WTC11 (cell line): ENCODE data around the gene SIRPD. TPM values are rescaled to one million over a fixed set of nuclear protein-coding genes. Genes with fewer than 3 reads are reported as not detected.

Source experiments
- ATAC-seq: fragments of 200-7000 bp; cut with Tn5 transposase; 2 replicates; pipeline ENCODE4 v1.10.0; 2021; ENCODE audit warnings: mild to moderate bottlenecking, moderate library complexity
- CTCF ChIA-PET: fragments of 300-600 bp; sonication (Branson Sonifier 250); formaldehyde crosslinking; loops from one replicate; lab custom pipeline; 2021; ENCODE audit warnings: antibody characterized with exemption; lab: Charles Lee
- POLR2A ChIA-PET: fragments of 350-600 bp; sonication (Branson Sonifier 250); formaldehyde crosslinking; loops from one replicate; lab custom pipeline; 2021; ENCODE audit warnings: antibody characterized with exemption; lab: Charles Lee
- DNase-seq: peaks from one replicate; pipeline ENCODE4 v3.0.0; 2021; ENCODE audit warnings: low spot score
- H3K27ac Mint-ChIP-seq: 2 replicates; pipeline ENCODE4 v1.8.0; 2021; ENCODE audit warnings: mixed read lengths
- H3K27me3 Mint-ChIP-seq: 2 replicates; pipeline ENCODE4 v1.8.0; 2021; ENCODE audit warnings: low read depth, mild to moderate bottlenecking, moderate library complexity, mixed read lengths
- H3K36me3 Mint-ChIP-seq: 2 replicates; pipeline ENCODE4 v1.8.0; 2021; ENCODE audit warnings: mixed read lengths
- H3K4me1 Mint-ChIP-seq: 2 replicates; pipeline ENCODE4 v1.8.0; 2022; ENCODE audit warnings: mixed read lengths
- H3K4me3 Mint-ChIP-seq: 2 replicates; pipeline ENCODE4 v1.8.0; 2021; ENCODE audit warnings: mild to moderate bottlenecking, moderate library complexity, mixed read lengths
- H3K9me3 Mint-ChIP-seq: 2 replicates; pipeline ENCODE4 v1.8.0; 2021; ENCODE audit warnings: mixed read lengths
- ATF1 ChIP-seq: sonication (generic); formaldehyde crosslinking; IDR thresholded peaks from 2 replicates; pipeline ENCODE4 v1.8.1; 2023; ENCODE audit warnings: mild to moderate bottlenecking, moderate library complexity, missing genetic modification reagents
- CREB1 ChIP-seq: sonication (generic); formaldehyde crosslinking; IDR thresholded peaks from 2 replicates; pipeline ENCODE4 v1.8.0; 2023; ENCODE audit warnings: mild to moderate bottlenecking, missing genetic modification reagents
- ESRRA ChIP-seq: sonication (generic); formaldehyde crosslinking; IDR thresholded peaks from 2 replicates; pipeline ENCODE4 v1.8.1; 2022; ENCODE audit warnings: mild to moderate bottlenecking, missing genetic modification reagents, borderline replicate concordance
- FOXK1 ChIP-seq: sonication (generic); formaldehyde crosslinking; IDR thresholded peaks from 2 replicates; pipeline ENCODE4 v1.8.0; 2022; ENCODE audit warnings: mild to moderate bottlenecking, moderate library complexity, missing genetic modification reagents
- FOXP1 ChIP-seq: sonication (generic); formaldehyde crosslinking; IDR thresholded peaks from 2 replicates; pipeline ENCODE4 v1.8.0; 2022; ENCODE audit warnings: missing genetic modification reagents, mild to moderate bottlenecking, moderate library complexity, borderline replicate concordance
- FOXP4 ChIP-seq: sonication (generic); formaldehyde crosslinking; IDR thresholded peaks from 2 replicates; pipeline ENCODE4 v1.8.0; 2022; ENCODE audit warnings: mild to moderate bottlenecking, missing genetic modification reagents
- IRF1 ChIP-seq: sonication (generic); formaldehyde crosslinking; IDR thresholded peaks from 2 replicates; pipeline ENCODE4 v1.8.0; 2023; ENCODE audit warnings: missing genetic modification reagents
- JUN ChIP-seq: sonication (generic); formaldehyde crosslinking; IDR thresholded peaks from 2 replicates; pipeline ENCODE4 v1.8.0; 2023; ENCODE audit warnings: mild to moderate bottlenecking, missing genetic modification reagents
- MXD4 ChIP-seq: fragments of 250-450 bp; sonication (Bioruptor Pico); IDR thresholded peaks from 2 replicates; pipeline ENCODE4 v1.8.0; 2021; ENCODE audit warnings: mild to moderate bottlenecking, moderate library complexity, borderline replicate concordance
- RORB ChIP-seq: fragments of 250-450 bp; sonication (Bioruptor Pico); IDR thresholded peaks from 2 replicates; pipeline ENCODE4 v1.9.0; 2021; ENCODE audit warnings: mild to moderate bottlenecking
- SMAD3 ChIP-seq: sonication (generic); formaldehyde crosslinking; IDR thresholded peaks from 2 replicates; pipeline ENCODE4 v1.8.0; 2022; ENCODE audit warnings: missing genetic modification reagents, mild to moderate bottlenecking, borderline replicate concordance
- ZBTB21 ChIP-seq: sonication (generic); formaldehyde crosslinking; IDR thresholded peaks from 2 replicates; pipeline ENCODE4 v1.8.1; 2023; ENCODE audit warnings: mild to moderate bottlenecking, missing genetic modification reagents, borderline replicate concordance
- ZNF232 ChIP-seq: sonication (generic); formaldehyde crosslinking; IDR thresholded peaks from 2 replicates; pipeline ENCODE4 v1.8.0; 2022; ENCODE audit warnings: mild to moderate bottlenecking, missing genetic modification reagents
- ZNF263 ChIP-seq: sonication (generic); formaldehyde crosslinking; IDR thresholded peaks from 2 replicates; pipeline ENCODE4 v1.8.1; 2022; ENCODE audit warnings: low read depth, mild to moderate bottlenecking, moderate library complexity, missing genetic modification reagents
- ZNF423 ChIP-seq: fragments of 250-450 bp; sonication (Bioruptor Pico); IDR thresholded peaks from 2 replicates; pipeline ENCODE4 v2.1.2; 2022; ENCODE audit warnings: mild to moderate bottlenecking, moderate library complexity
- ZNF512 ChIP-seq: sonication (generic); formaldehyde crosslinking; IDR thresholded peaks from 2 replicates; pipeline ENCODE4 v1.8.1; 2022; ENCODE audit warnings: missing genetic modification reagents, borderline replicate concordance
- ZNF671 ChIP-seq: fragments of 250-450 bp; sonication (Bioruptor Pico); IDR thresholded peaks from 2 replicates; pipeline ENCODE4 v1.8.0; 2021; ENCODE audit warnings: mild to moderate bottlenecking
- ZSCAN18 ChIP-seq: fragments of 250-450 bp; sonication (Bioruptor Pico); IDR thresholded peaks from 2 replicates; pipeline ENCODE4 v2.1.2; 2022; ENCODE audit warnings: mild to moderate bottlenecking, moderate library complexity
- total RNA-seq: library from RNA; stranded (reverse); gene quantifications from 3 replicates; pipeline ENCODE4 v1.2.3, GENCODE V29; 2021
- TF ChIP-seq, protein P1 (sequence below): sonication (generic); formaldehyde crosslinking; IDR thresholded peaks from 2 replicates; pipeline ENCODE4 v1.8.0; 2022; ENCODE audit warnings: mild to moderate bottlenecking, missing genetic modification reagents
- TF ChIP-seq, protein P2 (sequence below): sonication (generic); formaldehyde crosslinking; IDR thresholded peaks from 2 replicates; pipeline ENCODE4 v1.8.1; 2023; ENCODE audit warnings: mild to moderate bottlenecking, missing genetic modification reagents
- TF ChIP-seq, protein P3 (sequence below): sonication (generic); formaldehyde crosslinking; IDR thresholded peaks from 2 replicates; pipeline ENCODE4 v1.8.1; 2022; ENCODE audit warnings: low read depth, missing genetic modification reagents, borderline replicate concordance
- TF ChIP-seq, protein P4 (sequence below): sonication (generic); formaldehyde crosslinking; IDR thresholded peaks from 2 replicates; pipeline ENCODE4 v1.8.0; 2022; ENCODE audit warnings: mild to moderate bottlenecking, missing genetic modification reagents

The SIRPD gene
- total RNA-seq, 1 experiment from 2014 or later = not detected

DNA sequence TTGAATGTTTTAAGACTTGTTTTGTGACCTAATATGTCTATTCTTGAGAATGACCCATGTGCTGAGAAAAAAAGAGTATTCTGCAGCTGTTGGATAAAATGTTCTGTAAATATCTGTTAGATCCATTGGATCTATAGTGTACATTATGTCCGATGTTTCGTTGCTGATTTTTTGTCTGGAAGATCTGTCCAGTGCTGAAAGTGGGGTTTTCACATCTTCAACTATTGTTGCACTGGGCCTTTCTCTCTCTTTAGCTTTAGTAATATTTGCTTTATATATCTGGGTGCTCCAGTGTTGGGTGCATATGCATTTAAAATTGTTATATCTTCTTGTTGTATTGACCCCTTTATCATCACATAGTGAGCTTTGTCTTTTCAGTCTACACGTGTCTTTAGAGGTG lies 60.6 kb downstream of the SIRPD start:
- no peak overlapping the region for H3K27ac Mint-ChIP-seq
- DNase-seq (no peak), ATAC-seq (no peak)
- peaks cover 18% of the 10 kb centered on the region for H3K4me1 Mint-ChIP-seq
- H3K27me3 Mint-ChIP-seq = peaks cover 59% of the 10 kb centered on the region
- H3K36me3 Mint-ChIP-seq = no peaks in the 10 kb centered on the region
- TF ChIP-seq, protein P1, sequence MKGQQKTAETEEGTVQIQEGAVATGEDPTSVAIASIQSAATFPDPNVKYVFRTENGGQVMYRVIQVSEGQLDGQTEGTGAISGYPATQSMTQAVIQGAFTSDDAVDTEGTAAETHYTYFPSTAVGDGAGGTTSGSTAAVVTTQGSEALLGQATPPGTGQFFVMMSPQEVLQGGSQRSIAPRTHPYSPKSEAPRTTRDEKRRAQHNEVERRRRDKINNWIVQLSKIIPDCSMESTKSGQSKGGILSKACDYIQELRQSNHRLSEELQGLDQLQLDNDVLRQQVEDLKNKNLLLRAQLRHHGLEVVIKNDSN (CRISPR knock-in tag) = no peak
- no peak for TF ChIP-seq ZBTB21 (CRISPR knock-in tag)
- TF ChIP-seq ESRRA (CRISPR knock-in tag) = no peak
- peaks cover 25% of the 10 kb centered on the region for H3K9me3 Mint-ChIP-seq
- no peak overlapping the region for H3K4me3 Mint-ChIP-seq
- CTCF ChIA-PET = no interaction called here
- POLR2A ChIA-PET = no interaction called here

GRCh38 chr20:1494436-1494835 lies 63.1 kb downstream of the SIRPD start:
- Mint-ChIP-seq H3K4me1 (no peaks in the 10 kb centered on the region), H3K27ac (no peak overlapping the region), H3K9me3 (peaks cover 20% of the 10 kb centered on the region), H3K36me3 (no peaks in the 10 kb centered on the region), H3K4me3 (no peak overlapping the region), H3K27me3 (peaks cover 49% of the 10 kb centered on the region)
- ChIA-PET CTCF (interaction anchor here (1.3 kb wide), 1 partner anchor 9 kb away, joined by 4 read pairs; no protein-coding TSS in a partner anchor), POLR2A (no interaction called here)
- ATAC-seq = no peak
- no peak for DNase-seq
- TF ChIP-seq ZSCAN18 (CRISPR knock-in tag) (no peak), MXD4 (no peak)

DNA sequence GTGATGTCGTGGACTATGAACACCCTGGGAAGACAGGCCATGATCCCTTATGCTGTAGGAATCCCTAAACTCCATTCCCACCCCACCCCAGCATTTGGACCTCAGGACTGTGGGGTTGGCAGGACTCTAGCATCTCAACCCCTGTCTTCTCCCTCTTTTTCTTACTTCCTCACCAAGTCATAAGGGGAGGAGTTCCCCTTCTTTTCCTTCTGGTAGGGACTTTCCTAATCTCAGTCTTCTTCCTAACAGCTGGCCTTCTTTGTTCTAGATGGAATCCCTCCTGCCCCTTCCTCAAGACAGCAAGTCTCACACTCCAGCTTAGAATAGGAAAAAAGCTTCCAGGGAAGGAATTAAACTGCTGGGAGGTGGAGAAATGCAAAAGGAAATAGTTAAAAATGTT lies 64.0 kb downstream of the SIRPD start:
- ChIA-PET CTCF (interaction anchor here (1.9 kb wide), 1 partner anchor 10 kb away, joined by 5 read pairs; no protein-coding TSS in a partner anchor), POLR2A (no interaction called here)
- H3K36me3 Mint-ChIP-seq = no peaks in the 10 kb centered on the region
- DNase-seq (no peak), ATAC-seq (no peak)
- H3K9me3 Mint-ChIP-seq = peaks cover 20% of the 10 kb centered on the region
- peaks cover 46% of the 10 kb centered on the region for H3K27me3 Mint-ChIP-seq
- H3K4me3 Mint-ChIP-seq = no peak overlapping the region
- no peaks in the 10 kb centered on the region for H3K4me1 Mint-ChIP-seq
- H3K27ac Mint-ChIP-seq = no peak overlapping the region
- no peak for TF ChIP-seq ZBTB21 (CRISPR knock-in tag)
- no peak for TF ChIP-seq ZNF232 (CRISPR knock-in tag)
- no peak for TF ChIP-seq IRF1 (CRISPR knock-in tag)
- TF ChIP-seq CREB1 (CRISPR knock-in tag) = no peak
- no peak for TF ChIP-seq ZNF512 (CRISPR knock-in tag)
- no peak for TF ChIP-seq RORB
- no peak for TF ChIP-seq ZNF671 (CRISPR knock-in tag)
- TF ChIP-seq ZNF263 = no peak
- TF ChIP-seq, protein P2, sequence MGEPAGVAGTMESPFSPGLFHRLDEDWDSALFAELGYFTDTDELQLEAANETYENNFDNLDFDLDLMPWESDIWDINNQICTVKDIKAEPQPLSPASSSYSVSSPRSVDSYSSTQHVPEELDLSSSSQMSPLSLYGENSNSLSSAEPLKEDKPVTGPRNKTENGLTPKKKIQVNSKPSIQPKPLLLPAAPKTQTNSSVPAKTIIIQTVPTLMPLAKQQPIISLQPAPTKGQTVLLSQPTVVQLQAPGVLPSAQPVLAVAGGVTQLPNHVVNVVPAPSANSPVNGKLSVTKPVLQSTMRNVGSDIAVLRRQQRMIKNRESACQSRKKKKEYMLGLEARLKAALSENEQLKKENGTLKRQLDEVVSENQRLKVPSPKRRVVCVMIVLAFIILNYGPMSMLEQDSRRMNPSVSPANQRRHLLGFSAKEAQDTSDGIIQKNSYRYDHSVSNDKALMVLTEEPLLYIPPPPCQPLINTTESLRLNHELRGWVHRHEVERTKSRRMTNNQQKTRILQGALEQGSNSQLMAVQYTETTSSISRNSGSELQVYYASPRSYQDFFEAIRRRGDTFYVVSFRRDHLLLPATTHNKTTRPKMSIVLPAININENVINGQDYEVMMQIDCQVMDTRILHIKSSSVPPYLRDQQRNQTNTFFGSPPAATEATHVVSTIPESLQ (CRISPR knock-in tag) = no peak
- TF ChIP-seq, protein P3, sequence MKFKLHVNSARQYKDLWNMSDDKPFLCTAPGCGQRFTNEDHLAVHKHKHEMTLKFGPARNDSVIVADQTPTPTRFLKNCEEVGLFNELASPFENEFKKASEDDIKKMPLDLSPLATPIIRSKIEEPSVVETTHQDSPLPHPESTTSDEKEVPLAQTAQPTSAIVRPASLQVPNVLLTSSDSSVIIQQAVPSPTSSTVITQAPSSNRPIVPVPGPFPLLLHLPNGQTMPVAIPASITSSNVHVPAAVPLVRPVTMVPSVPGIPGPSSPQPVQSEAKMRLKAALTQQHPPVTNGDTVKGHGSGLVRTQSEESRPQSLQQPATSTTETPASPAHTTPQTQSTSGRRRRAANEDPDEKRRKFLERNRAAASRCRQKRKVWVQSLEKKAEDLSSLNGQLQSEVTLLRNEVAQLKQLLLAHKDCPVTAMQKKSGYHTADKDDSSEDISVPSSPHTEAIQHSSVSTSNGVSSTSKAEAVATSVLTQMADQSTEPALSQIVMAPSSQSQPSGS (CRISPR knock-in tag) = no peak
- no peak for TF ChIP-seq FOXK1 (CRISPR knock-in tag)
- TF ChIP-seq FOXP1 (CRISPR knock-in tag) = no peak
- no peak for TF ChIP-seq ZNF423 (CRISPR knock-in tag)
- TF ChIP-seq JUN (CRISPR knock-in tag) = no peak
- TF ChIP-seq, protein P4, sequence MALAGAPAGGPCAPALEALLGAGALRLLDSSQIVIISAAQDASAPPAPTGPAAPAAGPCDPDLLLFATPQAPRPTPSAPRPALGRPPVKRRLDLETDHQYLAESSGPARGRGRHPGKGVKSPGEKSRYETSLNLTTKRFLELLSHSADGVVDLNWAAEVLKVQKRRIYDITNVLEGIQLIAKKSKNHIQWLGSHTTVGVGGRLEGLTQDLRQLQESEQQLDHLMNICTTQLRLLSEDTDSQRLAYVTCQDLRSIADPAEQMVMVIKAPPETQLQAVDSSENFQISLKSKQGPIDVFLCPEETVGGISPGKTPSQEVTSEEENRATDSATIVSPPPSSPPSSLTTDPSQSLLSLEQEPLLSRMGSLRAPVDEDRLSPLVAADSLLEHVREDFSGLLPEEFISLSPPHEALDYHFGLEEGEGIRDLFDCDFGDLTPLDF = no peak
- no peak for TF ChIP-seq FOXP4
- TF ChIP-seq ATF1 (CRISPR knock-in tag) = no peak
- TF ChIP-seq SMAD3 = no peak
